HEK293 (cell line): ENCODE measurements around the gene FAM110A.
A peak's percentile ranks its signal among the peaks of the same experiment; 100 is the strongest.

ENCODE experiments used
- CTCF ChIA-PET: fragments of 350-600 bp; formaldehyde crosslinking; extraction: SDS; loops from one replicate; lab custom pipeline; 2021; ENCODE audit warnings: antibody characterized with exemption; lab: Yijun Ruan, JAX
- POLR2A ChIA-PET: fragments of 300-600 bp; formaldehyde crosslinking; extraction: SDS; loops from one replicate; lab custom pipeline; 2020; ENCODE audit warnings: antibody characterized with exemption, inconsistent platforms; lab: Yijun Ruan, JAX
- H3K27ac ChIP-seq: fragments of 200-500 bp; sonication (Bioruptor generic); 2 replicates; pipeline ENCODE4 v1.5.1; 2014; ENCODE audit warnings: low read depth, low read length, control low read depth, inconsistent platforms; ENCODE audit errors: extremely low read depth
- H3K36me3 ChIP-seq, 2 experiments: fragments of 200-500 bp in 1 of 2; sonication (Bioruptor generic) in 1 of 2; 1 replicate in 1 of 2; 2 replicates in 1 of 2; pipeline ENCODE4 v1.5.1; 2014 to 2017; ENCODE audit warnings: inconsistent platforms in 2 of 2, low read length in 2 of 2; ENCODE audit not compliant: control insufficient read depth in 2 of 2, insufficient read depth in 1 of 2
- H3K4me1 ChIP-seq: fragments of 200-500 bp; sonication (Bioruptor generic); 2 replicates; pipeline ENCODE4 v1.5.1; 2014; ENCODE audit warnings: mild to moderate bottlenecking, low read length, inconsistent platforms; ENCODE audit not compliant: control insufficient read depth, insufficient read depth
- H3K4me3 ChIP-seq: 2 replicates; pipeline ENCODE4 v1.5.1; 2011; ENCODE audit warnings: low read depth, mild to moderate bottlenecking, control low read depth, low read length, moderate library complexity
- H3K9me3 ChIP-seq: fragments of 200-500 bp; sonication (Bioruptor generic); 2 replicates; pipeline ENCODE4 v1.5.1; 2014; ENCODE audit warnings: low read depth, low read length, inconsistent platforms; ENCODE audit not compliant: control insufficient read depth, insufficient read depth
- HOXA7 ChIP-seq: sonication (generic); formaldehyde crosslinking; IDR thresholded peaks from 2 replicates; pipeline ENCODE4 v1.8.1; 2022; ENCODE audit warnings: missing genetic modification reagents, borderline replicate concordance
- KLF8 ChIP-seq: fragments of 450-650 bp; formaldehyde crosslinking; IDR thresholded peaks from 2 replicates; pipeline ENCODE4 v1.5.1; 2016; ENCODE audit warnings: missing biosample characterization, missing genetic modification characterization
- PATZ1 ChIP-seq: fragments of 450-650 bp; formaldehyde crosslinking; IDR thresholded peaks from 2 replicates; pipeline ENCODE4 v1.5.1; 2016; ENCODE audit warnings: missing biosample characterization, missing genetic modification characterization
- PRDM2 ChIP-seq: fragments of 450-650 bp; formaldehyde crosslinking; IDR thresholded peaks from 2 replicates; pipeline ENCODE4 v1.5.1; 2016; ENCODE audit warnings: missing biosample characterization, missing genetic modification characterization, borderline replicate concordance
- PRDM6 ChIP-seq: fragments of 450-650 bp; formaldehyde crosslinking; IDR thresholded peaks from 2 replicates; pipeline ENCODE4 v1.5.1; 2017; ENCODE audit warnings: missing biosample characterization, missing genetic modification characterization
- SCRT2 ChIP-seq: fragments of 450-650 bp; formaldehyde crosslinking; IDR thresholded peaks from 2 replicates; pipeline ENCODE4 v1.5.1; 2016; ENCODE audit warnings: missing biosample characterization, missing genetic modification characterization
- ZNF121 ChIP-seq: fragments of 450-650 bp; formaldehyde crosslinking; IDR thresholded peaks from 2 replicates; pipeline ENCODE4 v1.5.1; 2016; ENCODE audit warnings: missing biosample characterization, missing genetic modification characterization
- ZNF18 ChIP-seq: fragments of 450-650 bp; formaldehyde crosslinking; IDR thresholded peaks from 2 replicates; pipeline ENCODE4 v1.5.1; 2016; ENCODE audit warnings: missing biosample characterization, missing genetic modification characterization
- ZNF311 ChIP-seq: fragments of 450-650 bp; formaldehyde crosslinking; IDR thresholded peaks from 2 replicates; pipeline ENCODE4 v1.5.1; 2017; ENCODE audit warnings: missing biosample characterization, missing genetic modification characterization, borderline replicate concordance
- ZNF335 ChIP-seq: fragments of 450-650 bp; formaldehyde crosslinking; conservative IDR thresholded peaks from 2 replicates; pipeline ENCODE4 v1.5.1; 2016; ENCODE audit warnings: missing biosample characterization, missing genetic modification characterization
- ZNF366 ChIP-seq: fragments of 450-650 bp; formaldehyde crosslinking; conservative IDR thresholded peaks from 2 replicates; pipeline ENCODE4 v1.5.1; 2016; ENCODE audit warnings: missing biosample characterization, missing genetic modification characterization
- ZNF585B ChIP-seq: fragments of 450-650 bp; formaldehyde crosslinking; IDR thresholded peaks from 2 replicates; pipeline ENCODE4 v1.5.1; 2016; ENCODE audit warnings: missing biosample characterization, missing genetic modification characterization
- ZNF623 ChIP-seq: fragments of 450-650 bp; formaldehyde crosslinking; IDR thresholded peaks from 2 replicates; pipeline ENCODE4 v1.5.1; 2016; ENCODE audit warnings: missing biosample characterization, missing genetic modification characterization
- ZNF768 ChIP-seq: fragments of 450-650 bp; formaldehyde crosslinking; IDR thresholded peaks from 2 replicates; pipeline ENCODE4 v1.5.1; 2018; ENCODE audit warnings: missing biosample characterization, mild to moderate bottlenecking, missing genetic modification characterization
- TF ChIP-seq, protein P1 (sequence below): fragments of 450-650 bp; formaldehyde crosslinking; IDR thresholded peaks from 2 replicates; pipeline ENCODE4 v1.5.1; 2016; ENCODE audit warnings: missing biosample characterization, missing genetic modification characterization, low read depth
- TF ChIP-seq, protein P2 (sequence below): fragments of 450-650 bp; formaldehyde crosslinking; IDR thresholded peaks from 2 replicates; pipeline ENCODE4 v1.5.1; 2016; ENCODE audit warnings: missing biosample characterization, missing genetic modification characterization

The FAM110A gene

GRCh38 chr20:818001-818664 is 15.4 kb upstream of the FAM110A start (continued):
- no peak for TF ChIP-seq PRDM6 (tag by site-specific recombination)
- TF ChIP-seq ZNF335 (tag by site-specific recombination): no peak
- TF ChIP-seq SCRT2 (tag by site-specific recombination): no peak
- TF ChIP-seq ZNF18 (tag by site-specific recombination): no peak
- no peak for TF ChIP-seq PRDM2
- no peak for TF ChIP-seq PATZ1 (tag by site-specific recombination)

- Histone ChIP-seq H3K36me3 (no peaks in the 10 kb centered on the region), H3K4me3 (no peak overlapping the region), H3K27ac (no peak overlapping the region), H3K9me3 (no peaks in the 10 kb centered on the region), H3K4me1 (no peaks in the 10 kb centered on the region)
- CTCF ChIA-PET: interaction anchor here (0.6 to 7.6 kb wide), 6 partner anchors 13 to 313 kb away, joined by 3 to 178 read pairs (median 7); partner anchors contain the start of gene FAM110A
- POLR2A ChIA-PET: no interaction called here
- TF ChIP-seq ZNF585B: no peak
- TF ChIP-seq ZNF623 (tag by site-specific recombination): no peak
Measured at GRCh38 chr20:819680-820322, 13.7 kb upstream of the FAM110A start.

- H3K4me3 ChIP-seq: no peak overlapping the region
- CTCF ChIA-PET: interaction anchor here (0.9 to 7.6 kb wide), 2 partner anchors 133 to 137 kb away, joined by 4 to 178 read pairs; no protein-coding TSS in a partner anchor
- TF ChIP-seq HOXA7 (CRISPR knock-in tag) (no peak), ZNF311 (no peak), KLF8 (tag by site-specific recombination) (no peak), ZNF768 (tag by site-specific recombination) (no peak), ZNF366 (tag by site-specific recombination) (peak; percentile 89), ZNF121 (no peak)
- TF ChIP-seq, protein P1, sequence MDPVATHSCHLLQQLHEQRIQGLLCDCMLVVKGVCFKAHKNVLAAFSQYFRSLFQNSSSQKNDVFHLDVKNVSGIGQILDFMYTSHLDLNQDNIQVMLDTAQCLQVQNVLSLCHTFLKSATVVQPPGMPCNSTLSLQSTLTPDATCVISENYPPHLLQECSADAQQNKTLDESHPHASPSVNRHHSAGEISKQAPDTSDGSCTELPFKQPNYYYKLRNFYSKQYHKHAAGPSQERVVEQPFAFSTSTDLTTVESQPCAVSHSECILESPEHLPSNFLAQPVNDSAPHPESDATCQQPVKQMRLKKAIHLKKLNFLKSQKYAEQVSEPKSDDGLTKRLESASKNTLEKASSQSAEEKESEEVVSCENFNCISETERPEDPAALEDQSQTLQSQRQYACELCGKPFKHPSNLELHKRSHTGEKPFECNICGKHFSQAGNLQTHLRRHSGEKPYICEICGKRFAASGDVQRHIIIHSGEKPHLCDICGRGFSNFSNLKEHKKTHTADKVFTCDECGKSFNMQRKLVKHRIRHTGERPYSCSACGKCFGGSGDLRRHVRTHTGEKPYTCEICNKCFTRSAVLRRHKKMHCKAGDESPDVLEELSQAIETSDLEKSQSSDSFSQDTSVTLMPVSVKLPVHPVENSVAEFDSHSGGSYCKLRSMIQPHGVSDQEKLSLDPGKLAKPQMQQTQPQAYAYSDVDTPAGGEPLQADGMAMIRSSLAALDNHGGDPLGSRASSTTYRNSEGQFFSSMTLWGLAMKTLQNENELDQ: no peak
- TF ChIP-seq, protein P2, sequence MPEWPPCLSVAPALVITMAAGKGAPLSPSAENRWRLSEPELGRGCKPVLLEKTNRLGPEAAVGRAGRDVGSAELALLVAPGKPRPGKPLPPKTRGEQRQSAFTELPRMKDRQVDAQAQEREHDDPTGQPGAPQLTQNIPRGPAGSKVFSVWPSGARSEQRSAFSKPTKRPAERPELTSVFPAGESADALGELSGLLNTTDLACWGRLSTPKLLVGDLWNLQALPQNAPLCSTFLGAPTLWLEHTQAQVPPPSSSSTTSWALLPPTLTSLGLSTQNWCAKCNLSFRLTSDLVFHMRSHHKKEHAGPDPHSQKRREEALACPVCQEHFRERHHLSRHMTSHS (tag by site-specific recombination): no peak
Measured at GRCh38 chr20:820323-820953, 13.1 kb upstream of the FAM110A start.

More at GRCh38 chr20:820323-820953, 13.1 kb upstream of the FAM110A start:
- no peaks in the 10 kb centered on the region for H3K9me3 ChIP-seq
- no peaks in the 10 kb centered on the region for H3K36me3 ChIP-seq
- H3K4me1 ChIP-seq: no peaks in the 10 kb centered on the region
- POLR2A ChIA-PET: no interaction called here
- no peak overlapping the region for H3K27ac ChIP-seq
